Sigmoid colon (tissue), 4 donors: ENCODE data around the gene SERPINA6.

Experiments used
- EP300 ChIP-seq, 4 donors: sonication (generic); formaldehyde crosslinking; IDR thresholded peaks; one replicate each; pipeline ENCODE4 v1.6.1; 2017; ENCODE audit warnings: antibody characterized with exemption in 4 of 4
- POLR2A ChIP-seq, 2 donors: fragments of 450-650 bp; IDR thresholded peaks; one replicate each; pipeline ENCODE4 v1.6.1; 2016; ENCODE audit warnings: antibody characterized with exemption in 2 of 2, mild to moderate bottlenecking in 2 of 2, moderate library complexity in 2 of 2
- TF ChIP-seq, protein P1 (sequence below), 4 experiments: fragments of 450-650 bp in 3 of 4; fragments of 200-600 bp in 1 of 4; IDR thresholded peaks; one replicate each; pipeline ENCODE4 v1.5.1; 2016 to 2019; ENCODE audit warnings: antibody characterized with exemption in 4 of 4, mild to moderate bottlenecking in 3 of 4, moderate library complexity in 2 of 4

DNA sequence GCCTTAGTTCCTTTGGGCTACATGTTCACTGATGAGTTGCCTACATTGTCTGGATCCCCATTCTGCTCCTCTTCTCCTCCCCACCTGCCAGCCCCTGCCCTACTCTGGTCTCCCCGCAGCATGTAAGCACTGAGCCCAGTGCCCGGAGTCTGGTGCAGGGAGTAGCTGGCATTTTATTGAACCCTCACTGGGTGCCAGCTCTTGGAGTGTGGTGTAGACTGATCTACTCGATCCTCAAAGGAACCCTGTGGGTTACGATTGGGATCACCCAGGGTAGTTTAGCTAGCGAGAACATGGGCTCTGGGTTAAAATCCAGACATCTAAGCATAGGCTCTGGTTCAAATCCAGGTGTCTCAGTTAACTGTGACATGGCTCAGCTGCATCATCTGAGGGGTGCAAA lies 8.3 kb upstream of the SERPINA6 start:
- TF ChIP-seq, protein P1, sequence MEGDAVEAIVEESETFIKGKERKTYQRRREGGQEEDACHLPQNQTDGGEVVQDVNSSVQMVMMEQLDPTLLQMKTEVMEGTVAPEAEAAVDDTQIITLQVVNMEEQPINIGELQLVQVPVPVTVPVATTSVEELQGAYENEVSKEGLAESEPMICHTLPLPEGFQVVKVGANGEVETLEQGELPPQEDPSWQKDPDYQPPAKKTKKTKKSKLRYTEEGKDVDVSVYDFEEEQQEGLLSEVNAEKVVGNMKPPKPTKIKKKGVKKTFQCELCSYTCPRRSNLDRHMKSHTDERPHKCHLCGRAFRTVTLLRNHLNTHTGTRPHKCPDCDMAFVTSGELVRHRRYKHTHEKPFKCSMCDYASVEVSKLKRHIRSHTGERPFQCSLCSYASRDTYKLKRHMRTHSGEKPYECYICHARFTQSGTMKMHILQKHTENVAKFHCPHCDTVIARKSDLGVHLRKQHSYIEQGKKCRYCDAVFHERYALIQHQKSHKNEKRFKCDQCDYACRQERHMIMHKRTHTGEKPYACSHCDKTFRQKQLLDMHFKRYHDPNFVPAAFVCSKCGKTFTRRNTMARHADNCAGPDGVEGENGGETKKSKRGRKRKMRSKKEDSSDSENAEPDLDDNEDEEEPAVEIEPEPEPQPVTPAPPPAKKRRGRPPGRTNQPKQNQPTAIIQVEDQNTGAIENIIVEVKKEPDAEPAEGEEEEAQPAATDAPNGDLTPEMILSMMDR (IDR thresholded peaks at IDR 0.05) = no peak
- TF ChIP-seq EP300 (IDR thresholded peaks at IDR 0.05) = no peak
- no peak for TF ChIP-seq POLR2A (IDR thresholded peaks at IDR 0.05)
